ENCODE results near the gene DNMT1.
A peak's percentile ranks its signal among the peaks of the same experiment; 100 is the strongest.

DNMT1 gene

GRCh38 chr19:10089801-10090375, 104.9 kb downstream of the DNMT1 start:
- DNase-seq (ENCODE audit: low spot score): no peak
- TF ChIP-seq CTCF (IDR thresholded peaks at IDR 0.05; ENCODE audit: borderline replicate concordance, control extremely low read depth, extremely low read depth, insufficient read depth, missing control alignments): no peak
- in situ Hi-C loops (cut with MboI; ENCODE audit: low sequenced_read_pairs, unreplicated experiment): no loop called here

- no peak for TF ChIP-seq CTCF (IDR thresholded peaks at IDR 0.05; ENCODE audit: borderline replicate concordance, control extremely low read depth, extremely low read depth, insufficient read depth, missing control alignments)
Measured at GRCh38 chr19:10088949-10089554, 105.7 kb downstream of the DNMT1 start.

GRCh38 chr19:10087296-10088061, 107.3 kb downstream of the DNMT1 start:
- DNase-seq (ENCODE audit: low spot score): no peak
- in situ Hi-C loops (cut with MboI; ENCODE audit: low sequenced_read_pairs, unreplicated experiment): no loop called here
- TF ChIP-seq CTCF (IDR thresholded peaks at IDR 0.05; ENCODE audit: borderline replicate concordance, control extremely low read depth, extremely low read depth, insufficient read depth, missing control alignments): no peak

More at GRCh38 chr19:10088949-10089554, 105.7 kb downstream of the DNMT1 start:
- in situ Hi-C loops (cut with MboI; ENCODE audit: low sequenced_read_pairs, unreplicated experiment): no loop called here
- DNase-seq (ENCODE audit: low spot score): no peak

- DNase-seq (ENCODE audit: low spot score): peak; percentile 58
- in situ Hi-C loops (cut with MboI; ENCODE audit: low sequenced_read_pairs, unreplicated experiment): no loop called here
- TF ChIP-seq CTCF (IDR thresholded peaks at IDR 0.05; ENCODE audit: borderline replicate concordance, control extremely low read depth, extremely low read depth, insufficient read depth, missing control alignments): no peak
Measured at GRCh38 chr19:10086591-10087192, 108.1 kb downstream of the DNMT1 start.

GRCh38 chr19:10085641-10086590, 108.8 kb downstream of the DNMT1 start, which contains the start of gene SHFL:
Gene SHFL, plus strand, starts transcription at chr19:10086317. Its CDS starts 111 bp downstream, at chr19:10086428.
- peak; percentile 96 for DNase-seq (ENCODE audit: low spot score)
- in situ Hi-C loops (cut with MboI; ENCODE audit: low sequenced_read_pairs, unreplicated experiment): no loop called here

More at GRCh38 chr19:10085641-10086590, 108.8 kb downstream of the DNMT1 start, which contains the start of gene SHFL:
- TF ChIP-seq CTCF (IDR thresholded peaks at IDR 0.05; ENCODE audit: borderline replicate concordance, control extremely low read depth, extremely low read depth, insufficient read depth, missing control alignments): no peak

All from GM13976 (cell line).